Cardiac fibroblast (primary cell): ENCODE data around the gene ITPR3.

Experiments
- DNase-seq, 2 donors: peaks; one replicate each; pipeline versions ENCODE4 v3.0.0 to v3.0.0-alpha.2; 2010; ENCODE audit warnings: low read depth in 2 of 2
- H3K4me3 ChIP-seq, 2 donors: replicated peaks in 1 of 2; 1 replicate in 1 of 2; 2 replicates in 1 of 2; pipeline ENCODE4 v1.5.1; 2011; ENCODE audit warnings: low read depth in 2 of 2, low read length in 2 of 2, mild to moderate bottlenecking in 2 of 2, moderate library complexity in 1 of 2
- TF ChIP-seq, protein P1 (sequence below): IDR thresholded peaks from one replicate; pipeline ENCODE4 v1.5.1; 2011; ENCODE audit warnings: low read depth, mild to moderate bottlenecking, low read length, inconsistent platforms

The ITPR3 gene

DNA sequence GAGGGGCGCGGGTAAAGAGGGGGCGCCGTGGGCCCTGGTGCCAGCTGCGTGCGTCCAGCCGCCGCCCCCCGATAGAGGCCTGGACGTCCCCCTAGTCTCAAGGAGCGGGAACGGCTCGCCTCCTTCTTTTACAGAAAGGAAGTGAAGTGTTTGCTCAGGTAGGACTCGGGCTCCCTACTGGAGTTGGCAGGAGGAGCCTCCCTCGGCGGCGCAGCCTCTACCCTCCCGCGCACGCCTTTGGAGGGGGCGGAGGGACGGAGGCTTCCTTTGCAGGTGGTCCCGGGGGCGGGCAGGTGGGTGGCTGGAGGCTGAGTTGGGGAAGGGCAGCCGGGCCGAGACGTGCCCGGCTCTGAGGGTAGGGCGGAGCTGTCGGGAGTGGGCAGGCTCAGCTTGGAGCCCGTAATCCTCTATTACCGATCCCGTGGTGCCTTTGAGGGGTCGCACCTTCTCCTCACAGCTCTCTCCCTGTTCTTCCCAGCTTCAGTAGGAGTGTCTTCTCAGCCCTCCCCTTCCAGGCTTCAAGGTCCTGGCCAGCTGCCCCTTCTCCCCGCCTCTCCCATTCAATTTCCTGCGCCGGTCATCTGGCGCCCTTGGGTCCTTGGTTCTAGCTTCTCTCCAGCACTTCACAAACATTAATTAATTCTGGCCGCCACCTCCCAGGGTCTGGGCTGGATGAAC, 728 bp downstream of the ITPR3 start:
- TF ChIP-seq, protein P1, sequence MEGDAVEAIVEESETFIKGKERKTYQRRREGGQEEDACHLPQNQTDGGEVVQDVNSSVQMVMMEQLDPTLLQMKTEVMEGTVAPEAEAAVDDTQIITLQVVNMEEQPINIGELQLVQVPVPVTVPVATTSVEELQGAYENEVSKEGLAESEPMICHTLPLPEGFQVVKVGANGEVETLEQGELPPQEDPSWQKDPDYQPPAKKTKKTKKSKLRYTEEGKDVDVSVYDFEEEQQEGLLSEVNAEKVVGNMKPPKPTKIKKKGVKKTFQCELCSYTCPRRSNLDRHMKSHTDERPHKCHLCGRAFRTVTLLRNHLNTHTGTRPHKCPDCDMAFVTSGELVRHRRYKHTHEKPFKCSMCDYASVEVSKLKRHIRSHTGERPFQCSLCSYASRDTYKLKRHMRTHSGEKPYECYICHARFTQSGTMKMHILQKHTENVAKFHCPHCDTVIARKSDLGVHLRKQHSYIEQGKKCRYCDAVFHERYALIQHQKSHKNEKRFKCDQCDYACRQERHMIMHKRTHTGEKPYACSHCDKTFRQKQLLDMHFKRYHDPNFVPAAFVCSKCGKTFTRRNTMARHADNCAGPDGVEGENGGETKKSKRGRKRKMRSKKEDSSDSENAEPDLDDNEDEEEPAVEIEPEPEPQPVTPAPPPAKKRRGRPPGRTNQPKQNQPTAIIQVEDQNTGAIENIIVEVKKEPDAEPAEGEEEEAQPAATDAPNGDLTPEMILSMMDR = no peak
- DNase-seq = peak; percentile 46 to 57
- peak overlapping the region; percentile 81 to 82 for H3K4me3 ChIP-seq

DNA sequence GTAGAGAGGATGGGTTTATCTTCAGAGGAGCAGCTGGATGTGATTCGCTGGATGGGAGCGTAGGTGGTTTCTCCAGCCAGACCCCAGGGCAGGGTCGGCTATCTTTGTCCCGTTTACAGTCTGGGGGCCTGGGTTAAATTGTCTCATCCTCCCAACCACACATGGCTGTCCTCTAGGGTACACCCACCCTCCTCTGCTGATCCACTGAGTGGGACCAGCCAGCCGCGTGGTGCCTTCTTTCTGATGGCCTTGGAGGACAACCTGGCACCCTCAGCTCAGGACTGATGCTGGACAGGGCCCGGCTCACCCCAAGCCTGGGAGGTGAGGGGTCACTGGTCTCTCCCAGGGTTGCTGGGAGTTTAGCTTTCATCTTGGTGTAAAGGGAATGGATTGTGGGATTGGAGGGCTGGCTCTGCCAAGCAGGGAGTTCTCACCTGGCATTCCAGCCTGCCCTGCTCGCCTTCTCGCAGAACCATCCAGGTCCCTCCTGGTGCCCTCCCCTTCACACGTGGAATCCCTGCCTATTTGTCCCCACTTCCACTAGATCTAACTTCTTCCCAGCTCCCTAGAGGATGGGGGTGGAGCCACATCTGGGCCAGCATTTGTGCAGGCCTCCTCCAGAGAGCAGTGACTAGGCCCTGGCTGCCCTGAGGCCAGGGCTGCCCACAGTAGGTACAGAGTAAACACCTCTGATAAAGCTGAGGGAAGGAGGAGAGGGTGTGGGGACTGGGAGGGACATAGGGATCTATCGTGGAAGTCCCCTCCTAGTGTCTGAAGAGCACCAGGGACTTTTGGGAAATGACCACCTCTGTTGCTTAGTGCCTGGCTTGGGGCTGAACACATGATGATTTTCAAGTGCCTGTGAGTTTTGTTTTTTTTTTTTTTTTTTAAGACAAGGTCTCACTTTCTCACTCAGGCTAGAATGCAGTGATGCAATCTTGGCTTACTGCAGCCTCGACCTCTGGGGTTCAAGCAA, 1.6 kb downstream of the ITPR3 start:
- DNase-seq = peak; percentile 46 to 59
- H3K4me3 ChIP-seq = peak overlapping the region; percentile 81 to 82
- TF ChIP-seq, protein P1 = no peak

DNA sequence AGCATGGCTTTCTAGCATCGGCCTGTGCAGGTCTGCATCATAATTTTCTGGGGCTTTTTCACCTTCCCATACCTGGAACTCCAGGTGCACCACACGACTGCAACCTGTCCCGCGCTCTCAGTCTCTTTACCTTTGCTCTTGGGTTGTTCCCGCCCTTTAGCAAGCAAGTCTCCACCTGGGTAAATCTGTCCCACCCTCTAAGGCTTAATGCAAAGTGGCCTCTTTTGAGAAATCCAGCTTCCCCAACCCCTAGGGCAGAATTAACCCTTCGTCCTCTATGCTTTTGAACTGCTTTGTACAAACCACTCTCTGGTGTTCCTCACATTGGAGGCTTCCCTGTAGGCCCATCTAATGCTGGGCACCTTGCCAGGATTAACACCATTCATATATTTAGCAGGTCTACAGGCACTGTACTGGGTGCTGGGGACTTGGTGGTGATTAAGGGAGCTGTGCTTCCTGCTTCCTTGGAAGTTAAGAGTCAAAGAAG, 2.8 kb downstream of the ITPR3 start:
- H3K4me3 ChIP-seq = no peak overlapping the region
- TF ChIP-seq, protein P1 = no peak
- DNase-seq = no peak

DNA sequence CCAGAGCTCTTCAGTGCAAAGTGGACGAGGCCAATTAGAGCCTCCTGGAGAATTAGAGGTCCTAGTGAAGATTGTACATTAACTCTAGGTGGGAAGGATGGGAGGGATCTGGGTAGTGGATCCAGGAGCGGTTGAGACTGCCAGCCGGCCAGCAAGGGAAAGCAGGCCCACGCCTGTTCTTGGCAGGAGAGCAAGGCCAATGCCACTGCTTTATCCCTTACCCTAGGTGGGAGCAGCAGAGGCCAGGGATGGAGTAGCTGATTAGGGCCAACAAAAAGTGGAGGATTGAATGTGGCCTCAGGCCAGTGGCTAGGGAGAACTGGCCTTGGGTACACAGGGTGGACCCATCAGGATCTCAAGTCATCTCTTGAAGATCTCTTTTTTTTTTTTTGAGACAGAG, 3.7 kb downstream of the ITPR3 start:
- H3K4me3 ChIP-seq = no peak overlapping the region
- TF ChIP-seq, protein P1 = no peak
- no peak for DNase-seq

DNA sequence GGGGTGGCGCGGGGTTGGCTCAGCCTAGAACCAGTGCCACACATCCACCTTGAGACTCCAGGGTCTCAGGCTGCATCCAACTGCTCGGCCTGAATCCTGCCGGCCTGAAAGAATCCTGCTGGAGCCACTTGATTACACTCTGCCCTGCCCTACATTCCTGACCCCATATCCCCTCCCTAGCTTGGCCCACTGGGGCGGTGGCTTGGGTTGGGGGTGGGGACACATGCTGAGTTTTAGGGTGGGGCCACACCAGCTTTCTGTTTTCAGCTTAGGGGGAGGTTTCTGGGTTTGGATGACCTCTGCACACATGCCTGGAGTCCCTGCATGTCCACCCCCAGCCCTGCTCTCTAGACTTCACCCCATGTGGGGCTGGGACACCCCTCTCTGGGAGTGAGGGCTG, 6.8 kb downstream of the ITPR3 start:
- no peak overlapping the region for H3K4me3 ChIP-seq
- TF ChIP-seq, protein P1 = no peak
- no peak for DNase-seq

DNA sequence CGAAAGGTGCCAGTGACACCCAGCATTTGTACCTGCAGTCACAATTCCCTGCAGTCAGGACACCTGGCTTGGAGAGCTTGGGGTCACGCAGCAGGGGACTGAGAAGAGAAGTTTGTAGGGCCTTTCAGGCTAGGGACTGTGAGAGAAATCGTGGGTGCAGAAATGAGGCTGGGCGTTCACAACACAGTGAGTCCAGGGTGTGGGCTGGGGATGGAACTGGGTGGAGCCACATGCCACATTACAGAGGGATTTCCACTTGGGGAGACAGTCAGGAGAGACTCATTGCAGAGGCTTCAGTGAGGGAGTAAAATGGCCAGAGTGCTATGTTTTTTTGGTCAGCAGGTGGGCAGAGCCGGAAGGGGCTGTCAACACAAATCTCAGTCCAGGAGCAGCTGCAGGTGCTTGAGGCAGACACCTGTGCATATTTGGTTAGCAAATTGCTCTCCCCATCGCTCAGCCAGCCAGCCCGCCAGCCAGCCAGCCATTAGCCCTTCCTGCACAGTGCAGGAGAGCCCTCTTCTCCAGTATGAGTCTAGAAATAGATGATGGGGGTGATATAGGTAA, 7.4 kb downstream of the ITPR3 start:
- H3K4me3 ChIP-seq = no peak overlapping the region
- TF ChIP-seq, protein P1 = no peak
- no peak for DNase-seq
